GM21825 (cell line): Measurements from ENCODE around the gene SIAE.
"Not testable (repeated sequence)": the region's sequence is repeated elsewhere in the genome, so short reads cannot be mapped to it uniquely, and the experiment has no call there.

Source experiments
- ATAC-seq: cut with Tn5 transposase; IDR thresholded peaks from one replicate; pipeline ENCODE4 v1.9.1; 2021; ENCODE audit warnings: mild to moderate bottlenecking, moderate library complexity; ENCODE audit not compliant: unreplicated experiment

SIAE gene

GRCh38 chr11:124627546-124627945 is 46.0 kb downstream of the SIAE start:
- ATAC-seq: no peak

DNA sequence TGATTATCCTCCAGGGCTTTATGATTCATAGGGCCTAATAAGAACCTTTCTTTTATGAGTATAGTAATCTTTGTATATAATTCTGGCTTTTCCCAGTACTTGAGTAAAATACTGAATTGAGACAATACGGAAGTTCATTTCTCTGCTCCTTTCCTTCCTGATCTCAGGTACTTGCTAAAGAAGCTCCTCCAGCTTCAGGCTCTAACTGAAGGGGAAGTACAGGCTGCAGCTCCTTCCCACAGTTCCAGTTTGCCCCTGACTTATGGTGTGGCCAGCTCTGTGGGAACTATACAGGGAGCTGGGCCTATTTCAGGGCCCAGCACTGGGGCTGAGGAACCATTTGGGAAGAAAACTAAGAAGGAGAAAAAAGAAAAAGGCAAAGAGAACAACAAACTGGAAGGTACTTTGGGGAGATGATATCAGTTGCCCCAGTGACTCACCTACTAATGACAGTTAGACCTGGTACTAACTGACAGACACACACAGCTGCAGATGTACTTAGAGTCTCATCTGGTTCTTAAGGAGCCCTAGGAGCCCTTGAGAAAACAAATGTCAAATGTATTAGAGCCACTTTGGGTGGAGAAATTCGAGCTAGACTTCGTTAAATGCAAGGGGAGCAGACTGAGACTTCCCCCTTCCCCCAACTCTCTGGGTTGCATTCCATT is 47.9 kb downstream of the SIAE start:
- ATAC-seq: no peak

GRCh38 chr11:124623861-124624525 is 49.5 kb downstream of the SIAE start:
- no peak for ATAC-seq

GRCh38 chr11:124622531-124623451 is 50.7 kb downstream of the SIAE start, which contains the start of gene TBRG1:
TBRG1 (plus strand) TSS chr11:124622864; CDS start chr11:124623084, 220 bp downstream.
- ATAC-seq: peak; percentile 99

GRCh38 chr11:124618863-124619262 is 54.7 kb downstream of the SIAE start:
- ATAC-seq: no peak

DNA sequence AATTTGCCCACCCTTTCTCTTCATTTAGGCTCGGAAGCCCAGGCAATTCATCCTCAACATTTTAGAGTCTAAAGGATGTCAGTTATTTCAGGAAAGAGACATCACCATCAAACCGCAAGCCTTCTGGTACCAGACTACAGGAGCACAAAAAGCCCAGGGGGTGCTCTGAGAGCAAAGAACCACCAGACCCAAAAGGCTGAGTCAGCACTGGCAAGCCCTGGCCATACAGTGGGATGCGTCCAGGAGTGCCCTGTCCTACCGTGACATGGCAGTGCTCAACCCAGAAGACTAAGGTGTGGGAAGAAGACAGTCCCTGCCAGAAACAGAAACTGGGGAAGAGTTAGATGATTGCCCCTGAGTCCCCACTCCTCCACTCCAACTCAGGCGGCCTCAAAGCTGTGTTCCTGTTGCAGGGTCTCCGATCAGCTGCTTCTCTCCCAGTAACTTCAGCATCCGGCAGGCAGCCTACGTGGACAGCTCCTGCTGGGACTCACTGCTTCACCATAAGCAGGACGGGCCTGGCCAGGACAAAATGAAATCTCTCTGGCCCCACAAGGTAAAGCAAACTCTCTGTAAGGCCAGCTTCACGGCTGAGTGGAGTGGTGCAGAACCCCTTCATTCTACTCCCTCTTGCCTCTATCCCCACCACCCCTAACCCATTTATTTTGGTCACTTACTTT is 60.8 kb downstream of the SIAE start:
- ATAC-seq: no peak

GRCh38 chr11:124612045-124612444 is 61.5 kb downstream of the SIAE start:
- no peak for ATAC-seq

DNA sequence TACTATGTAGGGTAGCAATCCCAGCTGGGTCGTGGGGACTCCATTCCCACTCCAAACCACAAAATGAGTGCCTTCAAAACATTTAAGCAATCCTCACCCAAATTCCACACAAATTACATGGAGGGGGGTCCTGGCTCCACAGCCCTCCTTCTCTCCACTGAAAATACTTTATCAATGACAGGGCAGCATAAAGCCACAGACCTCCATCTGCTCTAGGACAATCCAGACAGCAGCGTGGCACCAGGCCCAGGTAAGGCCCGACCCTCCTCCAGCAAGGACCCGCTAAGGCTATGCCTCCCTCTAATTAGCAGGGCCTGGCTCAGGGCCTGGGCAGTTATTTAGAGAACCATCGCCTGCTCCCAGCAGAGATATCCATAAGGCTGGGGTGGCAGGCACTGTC is 62.5 kb downstream of the SIAE start, which contains the start of gene PANX3:
Gene PANX3 (plus strand): TSS at position 365 of the 400 bp plus-strand sequence. CDS start 129 bp downstream, outside the sequence.
- ATAC-seq: no peak

DNA sequence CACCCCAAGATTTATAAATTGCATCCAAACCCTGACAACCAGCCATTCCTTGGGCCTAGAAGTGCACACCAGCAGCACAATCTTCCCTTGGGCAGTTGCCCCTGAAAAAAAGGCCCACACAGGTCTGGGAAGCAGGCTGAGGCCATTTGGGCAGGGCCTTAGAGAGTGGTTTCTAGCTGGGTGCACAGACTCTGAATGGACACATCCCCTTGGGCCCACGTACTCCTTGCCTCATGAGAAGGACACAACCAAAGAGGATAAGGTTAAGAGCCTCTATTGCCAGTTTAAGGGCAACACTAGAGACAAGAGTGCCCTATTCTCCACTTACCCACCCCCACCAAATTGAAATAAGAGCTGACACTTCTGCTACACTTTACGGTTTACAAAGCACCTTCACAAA is 63.2 kb downstream of the SIAE start:
- ATAC-seq: no peak

GRCh38 chr11:124608147-124608546 is 65.4 kb downstream of the SIAE start:
- ATAC-seq: no peak

GRCh38 chr11:124605719-124606118 is 67.8 kb downstream of the SIAE start:
- no peak for ATAC-seq

DNA sequence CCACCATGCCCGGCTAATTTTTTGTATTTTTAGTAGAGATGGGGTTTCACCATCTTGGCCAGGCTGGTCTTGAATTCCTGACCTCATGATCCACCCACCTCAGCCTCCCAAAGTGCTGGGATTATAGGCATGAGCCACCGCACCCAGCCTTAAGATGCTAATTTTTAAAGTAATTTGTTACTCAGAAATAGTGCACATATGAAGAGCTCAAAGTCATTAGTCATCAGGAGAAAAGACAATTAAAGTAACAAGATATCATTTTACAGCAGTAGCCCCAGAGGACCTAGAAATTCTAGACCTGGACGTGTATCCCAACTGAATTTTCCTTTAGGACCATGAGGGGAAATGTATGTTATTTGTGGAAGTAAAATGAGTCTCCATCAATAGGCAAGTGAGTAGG is 70.8 kb downstream of the SIAE start:
- not testable (repeated sequence) for ATAC-seq

- no peak for ATAC-seq
Observed at GRCh38 chr11:124602193-124602592, 71.3 kb downstream of the SIAE start.

DNA sequence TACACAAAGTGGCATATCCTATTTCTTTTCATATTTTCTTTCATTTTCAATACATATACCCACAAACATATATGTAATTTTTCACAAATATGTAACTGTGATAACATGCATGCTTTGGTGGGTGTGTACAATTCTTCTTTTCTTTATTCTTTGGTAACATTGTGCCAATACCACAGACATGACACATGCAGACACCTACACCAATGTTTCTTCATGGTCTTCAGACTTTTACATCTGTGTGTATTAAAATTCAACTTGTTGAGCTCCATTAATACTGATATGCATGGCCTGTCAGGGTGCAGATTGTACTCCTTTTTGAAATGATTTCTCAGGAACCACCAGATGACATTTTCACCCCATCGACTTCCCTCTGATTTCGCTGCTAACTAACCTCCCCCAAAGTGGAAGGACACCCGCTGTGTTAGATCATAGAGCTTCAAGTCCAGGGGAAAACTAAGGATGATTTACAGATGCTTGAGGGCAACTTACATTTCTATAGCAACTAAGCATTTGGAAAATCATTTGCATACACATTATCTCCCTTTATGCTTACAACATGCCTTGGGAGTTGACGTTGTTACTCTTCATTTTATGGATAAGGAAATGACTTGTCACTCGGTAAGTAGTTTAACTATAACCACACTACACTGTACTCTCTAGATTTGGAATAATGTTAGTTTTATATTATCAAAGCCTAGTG is 72.8 kb downstream of the SIAE start:
- no peak for ATAC-seq

DNA sequence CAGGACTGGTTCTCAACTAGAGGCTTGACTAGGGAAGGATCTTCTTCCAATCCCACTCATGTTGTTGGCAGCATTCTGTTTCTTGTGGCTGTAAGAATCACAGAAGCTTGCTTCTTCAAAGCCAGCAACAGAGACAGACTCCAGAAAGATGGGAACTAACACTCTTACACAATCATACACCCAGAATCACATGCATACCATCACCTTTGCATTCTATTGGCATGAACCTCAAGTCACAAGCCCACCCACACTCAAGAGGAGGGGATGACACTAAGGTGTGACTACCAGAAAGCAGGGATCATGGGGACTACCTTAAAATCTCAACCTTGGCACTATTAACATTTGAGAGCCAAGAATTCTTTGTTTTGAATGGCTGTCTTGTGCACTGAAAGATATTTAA is 75.9 kb downstream of the SIAE start:
- no peak for ATAC-seq

GRCh38 chr11:124595302-124595701 is 78.2 kb downstream of the SIAE start:
- no peak for ATAC-seq

DNA sequence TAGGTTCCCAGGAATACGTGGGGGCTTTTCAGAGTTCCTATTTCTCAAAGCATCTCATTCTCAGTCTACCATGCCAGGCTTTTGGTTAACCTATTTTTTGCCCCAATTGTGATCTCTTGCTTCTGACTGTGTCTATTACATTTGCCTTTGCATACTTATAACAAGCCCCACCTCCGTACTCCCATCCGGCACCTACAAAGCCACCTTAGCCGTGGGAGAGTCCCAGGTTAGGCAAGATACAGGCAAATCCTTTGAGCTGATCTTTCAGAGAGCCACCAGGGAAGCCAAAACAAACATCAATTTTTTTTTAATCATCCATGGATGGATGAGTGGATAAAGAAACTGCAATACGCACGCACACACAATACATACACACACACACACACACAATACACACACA is 80.9 kb downstream of the SIAE start:
- ATAC-seq: no peak

- no peak for ATAC-seq
Observed at GRCh38 chr11:124591430-124591829, 82.1 kb downstream of the SIAE start.

- ATAC-seq: no peak
Observed at GRCh38 chr11:124586238-124586860, 87.2 kb downstream of the SIAE start.
